Measurements from ENCODE around the gene ELMO1.

- TF ChIP-seq, protein P1, sequence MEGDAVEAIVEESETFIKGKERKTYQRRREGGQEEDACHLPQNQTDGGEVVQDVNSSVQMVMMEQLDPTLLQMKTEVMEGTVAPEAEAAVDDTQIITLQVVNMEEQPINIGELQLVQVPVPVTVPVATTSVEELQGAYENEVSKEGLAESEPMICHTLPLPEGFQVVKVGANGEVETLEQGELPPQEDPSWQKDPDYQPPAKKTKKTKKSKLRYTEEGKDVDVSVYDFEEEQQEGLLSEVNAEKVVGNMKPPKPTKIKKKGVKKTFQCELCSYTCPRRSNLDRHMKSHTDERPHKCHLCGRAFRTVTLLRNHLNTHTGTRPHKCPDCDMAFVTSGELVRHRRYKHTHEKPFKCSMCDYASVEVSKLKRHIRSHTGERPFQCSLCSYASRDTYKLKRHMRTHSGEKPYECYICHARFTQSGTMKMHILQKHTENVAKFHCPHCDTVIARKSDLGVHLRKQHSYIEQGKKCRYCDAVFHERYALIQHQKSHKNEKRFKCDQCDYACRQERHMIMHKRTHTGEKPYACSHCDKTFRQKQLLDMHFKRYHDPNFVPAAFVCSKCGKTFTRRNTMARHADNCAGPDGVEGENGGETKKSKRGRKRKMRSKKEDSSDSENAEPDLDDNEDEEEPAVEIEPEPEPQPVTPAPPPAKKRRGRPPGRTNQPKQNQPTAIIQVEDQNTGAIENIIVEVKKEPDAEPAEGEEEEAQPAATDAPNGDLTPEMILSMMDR (IDR thresholded peaks at IDR 0.05; ENCODE audit: borderline replicate concordance, extremely low read depth, low read length, poor library complexity, severe bottlenecking), result no peak
- no peak for TF ChIP-seq EZH2 (IDR thresholded peaks at IDR 0.05; ENCODE audit: borderline replicate concordance, low read depth, low read length, severe bottlenecking)
These were observed 519.9 kb downstream of the ELMO1 start for GRCh38 chr7:36928718-36929117.

Data from DND-41 (cell line).